OCI-LY3 (cell line): ENCODE measurements around the gene KRT6A.

Experiments used
- EZH2phosphoT487 ChIP-seq: fragments of 200-600 bp; shearing (Covaris generic); IDR thresholded peaks from 2 replicates; pipeline ENCODE4 v1.6.1; 2018; ENCODE audit warnings: antibody characterized with exemption, mixed run types, low read depth
- TF ChIP-seq, protein P1 (sequence below): fragments of 200-600, 300-600 bp; sonication (generic); IDR thresholded peaks from 2 replicates; pipeline ENCODE4 v1.5.1; 2014; ENCODE audit warnings: antibody characterized with exemption, low read length, low read depth

DNA sequence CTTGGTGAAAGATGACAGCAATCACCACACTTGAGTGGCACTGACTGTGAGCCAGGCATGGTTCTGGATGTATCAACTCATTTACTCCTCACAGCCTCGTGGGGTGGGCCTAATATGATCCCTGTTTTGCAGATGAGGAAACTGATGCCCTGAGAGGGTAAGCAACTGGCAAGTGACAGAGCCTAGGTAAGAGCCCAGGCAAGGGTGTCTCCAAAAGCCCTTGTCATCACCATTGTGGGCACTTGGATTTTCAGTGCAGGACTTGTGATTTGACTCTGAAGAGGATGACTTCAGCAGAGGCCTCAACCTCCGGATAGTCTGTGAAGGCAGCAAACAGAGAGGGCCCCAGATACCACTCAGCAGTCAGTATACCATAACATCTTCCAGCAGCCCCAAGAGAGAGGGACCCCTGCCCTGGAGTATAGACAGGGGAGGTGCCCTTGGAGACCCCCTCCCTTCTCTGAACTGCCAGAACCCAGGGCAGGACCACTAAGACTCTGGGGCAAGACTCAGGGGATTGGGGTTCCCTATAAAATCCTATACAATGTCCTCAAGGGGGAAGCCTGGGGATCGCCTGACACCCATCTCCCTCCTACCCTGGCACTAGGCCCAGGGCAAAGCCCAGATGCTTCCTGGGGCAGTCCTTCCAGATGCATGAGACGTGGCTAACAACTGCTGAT lies 34.2 kb upstream of the KRT6A start:
- TF ChIP-seq, protein P1, sequence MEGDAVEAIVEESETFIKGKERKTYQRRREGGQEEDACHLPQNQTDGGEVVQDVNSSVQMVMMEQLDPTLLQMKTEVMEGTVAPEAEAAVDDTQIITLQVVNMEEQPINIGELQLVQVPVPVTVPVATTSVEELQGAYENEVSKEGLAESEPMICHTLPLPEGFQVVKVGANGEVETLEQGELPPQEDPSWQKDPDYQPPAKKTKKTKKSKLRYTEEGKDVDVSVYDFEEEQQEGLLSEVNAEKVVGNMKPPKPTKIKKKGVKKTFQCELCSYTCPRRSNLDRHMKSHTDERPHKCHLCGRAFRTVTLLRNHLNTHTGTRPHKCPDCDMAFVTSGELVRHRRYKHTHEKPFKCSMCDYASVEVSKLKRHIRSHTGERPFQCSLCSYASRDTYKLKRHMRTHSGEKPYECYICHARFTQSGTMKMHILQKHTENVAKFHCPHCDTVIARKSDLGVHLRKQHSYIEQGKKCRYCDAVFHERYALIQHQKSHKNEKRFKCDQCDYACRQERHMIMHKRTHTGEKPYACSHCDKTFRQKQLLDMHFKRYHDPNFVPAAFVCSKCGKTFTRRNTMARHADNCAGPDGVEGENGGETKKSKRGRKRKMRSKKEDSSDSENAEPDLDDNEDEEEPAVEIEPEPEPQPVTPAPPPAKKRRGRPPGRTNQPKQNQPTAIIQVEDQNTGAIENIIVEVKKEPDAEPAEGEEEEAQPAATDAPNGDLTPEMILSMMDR, result no peak
- TF ChIP-seq EZH2phosphoT487, result no peak
